Gastrocnemius medialis (tissue), 4 donors: ENCODE results near the gene TOR2A. TPM values are rescaled to one million over a fixed set of nuclear protein-coding genes. Genes with fewer than 3 reads are reported as not detected.

Source experiments
- ATAC-seq, 2 donors: fragments of 150-250 bp; one replicate each; pipeline ENCODE4 v1.9.1; 2016
- DNase-seq, 2 donors: peaks; one replicate each; pipeline ENCODE4 v3.0.0-alpha.2; 2019
- H3K27ac ChIP-seq, 4 donors: fragments of 200-600 bp; sonication (generic); 1 replicate in 1 of 4; 2 replicates in 3 of 4; pipeline ENCODE4 v1.5.1; 2016 to 2018; ENCODE audit warnings: mild to moderate bottlenecking in 2 of 4, moderate library complexity in 1 of 4
- H3K27me3 ChIP-seq, 3 donors: fragments of 200-600 bp; sonication (generic) in 2 of 3; 1 replicate in 1 of 3; 2 replicates in 2 of 3; pipeline versions ENCODE4 v1.5.1 to v1.6.0; 2016 to 2019; ENCODE audit warnings: mild to moderate bottlenecking in 1 of 3, moderate library complexity in 1 of 3
- H3K36me3 ChIP-seq, 2 donors: fragments of 200-600 bp; sonication (generic) in 1 of 2; one replicate each; pipeline ENCODE4 v1.5.1; 2017 to 2018
- H3K4me1 ChIP-seq, 2 donors: fragments of 200-600 bp; sonication (generic) in 1 of 2; one replicate each; pipeline ENCODE4 v1.5.1; 2016 to 2017; ENCODE audit warnings: mild to moderate bottlenecking in 2 of 2
- H3K4me3 ChIP-seq, 4 donors: fragments of 200-600 bp; sonication (generic) in 3 of 4; 1 replicate in 1 of 4; 2 replicates in 3 of 4; pipeline ENCODE4 v1.5.1; 2016 to 2019; ENCODE audit warnings: mild to moderate bottlenecking in 2 of 4
- H3K9me3 ChIP-seq, 3 donors: fragments of 200-600 bp; sonication (generic) in 2 of 3; 1 replicate in 1 of 3; 2 replicates in 2 of 3; pipeline ENCODE4 v1.5.1; 2016 to 2019
- CTCF ChIP-seq, 5 experiments: fragments of 450-650 bp in 3 of 5; fragments of 200-600 bp in 2 of 5; sonication (generic) in 2 of 5; IDR thresholded peaks in 4 of 5; conservative IDR thresholded peaks in 1 of 5; 1 replicate in 4 of 5; 2 replicates in 1 of 5; pipeline ENCODE4 v1.5.1; 2016 to 2019; ENCODE audit warnings: antibody characterized with exemption in 5 of 5, mild to moderate bottlenecking in 3 of 5, moderate library complexity in 3 of 5
- POLR2A ChIP-seq, 2 donors: fragments of 450-650 bp; IDR thresholded peaks; one replicate each; pipeline ENCODE4 v1.6.1; 2017; ENCODE audit warnings: antibody characterized with exemption in 2 of 2, mild to moderate bottlenecking in 2 of 2, moderate library complexity in 2 of 2
- in situ Hi-C, 4 donors: fragments of 200-750 bp; cut with MboI; loops; one replicate each; pipeline versions ENCODE4 v1.15.0 to v1.8.0; 2017; ENCODE audit warnings: low sequenced_read_pairs in 4 of 4
- intact Hi-C: fragments of 100-400 bp; cut with DNase I; formaldehyde crosslinking; loops from one replicate; pipeline ENCODE4 v1.15.1; 2023; ENCODE audit warnings: low total_unique reads
- total RNA-seq, 4 donors: library from RNA; depleted of rRNA; stranded (reverse); fragments of >200 nt; gene quantifications; one replicate each; pipeline versions ENCODE4 v1.1.0 to v1.2.3, GENCODE V29; 2016

Gene TOR2A
- total RNA-seq, 4 donors from 2014 or later, result 3.2 to 10.6 (median 9.6) TPM

GRCh38 chr9:127722055-127722745, 12.9 kb downstream of the TOR2A start:
- no peak overlapping the region for H3K4me3 ChIP-seq
- in situ Hi-C loops (loop anchor here in 1 of 4 donors (10.0 kb wide), 1 partner anchor 227 kb away; no protein-coding TSS in a partner anchor), intact Hi-C loops (no loop called here)
- TF ChIP-seq POLR2A (IDR thresholded peaks at IDR 0.05), result no peak
- no peak for TF ChIP-seq CTCF (IDR thresholded peaks at IDR 0.05 in 4 of 5, conservative IDR thresholded peaks at IDR 0.05 in 1 of 5)
- H3K9me3 ChIP-seq, result no peaks in the 10 kb centered on the region
- DNase-seq, result no peak
- H3K27me3 ChIP-seq, result no peaks in the 10 kb centered on the region
- ATAC-seq, result no peak
- no peaks in the 10 kb centered on the region for H3K36me3 ChIP-seq
- H3K4me1 ChIP-seq, result no peaks in the 10 kb centered on the region
- no peak overlapping the region for H3K27ac ChIP-seq

GRCh38 chr9:127721391-127721821, 13.7 kb downstream of the TOR2A start:
- peaks cover under 1 to 1% of the 10 kb centered on the region in 2 donors for H3K4me1 ChIP-seq
- H3K4me3 ChIP-seq, result no peak overlapping the region
- H3K9me3 ChIP-seq, result no peaks in the 10 kb centered on the region
- no peaks in the 10 kb centered on the region for H3K36me3 ChIP-seq
- intact Hi-C loops, result no loop called here
- no peak for ATAC-seq
- H3K27me3 ChIP-seq, result no peaks in the 10 kb centered on the region
- no peak for DNase-seq
- in situ Hi-C loops, result loop anchor here in 1 of 4 donors (10.0 kb wide), 1 partner anchor 227 kb away; no protein-coding TSS in a partner anchor
- no peak overlapping the region for H3K27ac ChIP-seq
- TF ChIP-seq POLR2A (IDR thresholded peaks at IDR 0.05) (no peak), CTCF (IDR thresholded peaks at IDR 0.05 in 4 of 5, conservative IDR thresholded peaks at IDR 0.05 in 1 of 5) (no peak)

- H3K27ac ChIP-seq, result no peak overlapping the region
- TF ChIP-seq POLR2A (IDR thresholded peaks at IDR 0.05) (no peak), CTCF (IDR thresholded peaks at IDR 0.05 in 4 of 5, conservative IDR thresholded peaks at IDR 0.05 in 1 of 5) (no peak)
- DNase-seq, result no peak
- intact Hi-C loops, result no loop called here
- H3K27me3 ChIP-seq, result no peaks in the 10 kb centered on the region
- no peaks in the 10 kb centered on the region for H3K9me3 ChIP-seq
- peaks cover 4 to 7% of the 10 kb centered on the region in 2 donors for H3K4me1 ChIP-seq
- ATAC-seq, result no peak
- no peaks in the 10 kb centered on the region for H3K36me3 ChIP-seq
- in situ Hi-C loops, result loop anchor here in 1 of 4 donors (10.0 kb wide), 1 partner anchor 226 kb away; no protein-coding TSS in a partner anchor
- no peak overlapping the region for H3K4me3 ChIP-seq
Measured at GRCh38 chr9:127720865-127721227, 14.2 kb downstream of the TOR2A start.

- TF ChIP-seq CTCF (IDR thresholded peaks at IDR 0.05 in 4 of 5, conservative IDR thresholded peaks at IDR 0.05 in 1 of 5) (no peak), POLR2A (IDR thresholded peaks at IDR 0.05) (no peak)
- Histone ChIP-seq H3K9me3 (no peaks in the 10 kb centered on the region), H3K4me3 (no peak overlapping the region), H3K27me3 (no peaks in the 10 kb centered on the region), H3K4me1 (peaks cover 4 to 7% of the 10 kb centered on the region in 2 donors), H3K27ac (no peak overlapping the region), H3K36me3 (no peaks in the 10 kb centered on the region)
- intact Hi-C loops, result no loop called here
- in situ Hi-C loops, result loop anchor here in 1 of 4 donors (10.0 kb wide), 1 partner anchor 225 kb away; no protein-coding TSS in a partner anchor
- no peak for ATAC-seq
- no peak for DNase-seq
Measured at GRCh38 chr9:127720031-127720864, 14.8 kb downstream of the TOR2A start.
